Smooth muscle cell (in vitro differentiated cells): ENCODE measurements around the gene SAE1. TPM values are rescaled to one million over a fixed set of nuclear protein-coding genes. Genes with fewer than 3 reads are reported as not detected.

ENCODE experiments used
- DNase-seq: peaks from one replicate; lab custom pipeline; 2025; ENCODE audit not compliant: unreplicated experiment; lab: John Stamatoyannopoulos, UW
- H2AFZ ChIP-seq: fragments of 200-600 bp; sonication (generic); 2 replicates; pipeline ENCODE4 v1.6.0; 2016; ENCODE audit warnings: antibody characterized with exemption, low read depth, mild to moderate bottlenecking
- H3F3A ChIP-seq: fragments of 200-600 bp; sonication (generic); 2 replicates; pipeline ENCODE4 v1.6.0; 2017; ENCODE audit warnings: antibody characterized with exemption, low read depth
- H3K27ac ChIP-seq: fragments of 200-600 bp; sonication (generic); 2 replicates; pipeline ENCODE4 v1.5.1; 2016; ENCODE audit warnings: low read depth, mild to moderate bottlenecking
- H3K27me3 ChIP-seq: fragments of 200-600 bp; sonication (generic); 2 replicates; pipeline ENCODE4 v1.6.1; 2016; ENCODE audit warnings: low read depth, mild to moderate bottlenecking
- H3K36me3 ChIP-seq: fragments of 200-600 bp; sonication (generic); 2 replicates; pipeline ENCODE4 v1.5.1; 2016; ENCODE audit warnings: low read depth
- H3K4me1 ChIP-seq: fragments of 200-600 bp; sonication (generic); 2 replicates; pipeline ENCODE4 v1.5.1; 2016; ENCODE audit warnings: low read depth
- H3K4me2 ChIP-seq: fragments of 200-600 bp; sonication (generic); 2 replicates; pipeline ENCODE4 v1.6.0; 2016; ENCODE audit warnings: mild to moderate bottlenecking
- H3K4me3 ChIP-seq: fragments of 200-600 bp; sonication (generic); 2 replicates; pipeline ENCODE4 v1.5.1; 2016; ENCODE audit warnings: mild to moderate bottlenecking
- H3K79me2 ChIP-seq: fragments of 200-600 bp; sonication (generic); 2 replicates; pipeline ENCODE4 v1.6.0; 2016; ENCODE audit warnings: low read depth, mild to moderate bottlenecking
- H3K9ac ChIP-seq: fragments of 200-600 bp; sonication (generic); 2 replicates; pipeline ENCODE4 v1.6.0; 2016; ENCODE audit warnings: low read depth
- H3K9me3 ChIP-seq: fragments of 200-600 bp; sonication (generic); replicated peaks from 2 replicates; pipeline ENCODE4 v1.5.1; 2016; ENCODE audit warnings: low read depth
- H4K20me1 ChIP-seq: fragments of 200-600 bp; sonication (generic); 2 replicates; pipeline ENCODE4 v1.6.0; 2016; ENCODE audit warnings: low read depth
- WGBS: methylation state at CpG from one replicate; pipeline ENCODE4 v1.1.7; 2016; ENCODE audit warnings: low lambda C conversion rate; 5-methylcytosine and 5-hydroxymethylcytosine counted together
- polyA plus RNA-seq: library from polyadenylated mRNA; unstranded; fragments of >200 nt; fragmentation: Nextera tagmentation; extraction: Ambion mirVana; gene quantifications from 2 replicates; pipeline ENCODE4 v1.2.1, GENCODE V29; 2016
- total RNA-seq: library from RNA; depleted of rRNA; stranded (reverse); fragments of >200 nt; gene quantifications from 2 replicates; pipeline ENCODE4 v1.2.3, GENCODE V29; 2014
- TF ChIP-seq, protein P1 (sequence below): fragments of 200-600 bp; sonication (generic); IDR thresholded peaks from 2 replicates; pipeline ENCODE4 v1.5.1; 2017; ENCODE audit warnings: borderline replicate concordance, mild to moderate bottlenecking, antibody characterized with exemption; ENCODE audit not compliant: insufficient read depth, poor library complexity, severe bottlenecking

Gene SAE1
- total and polyA plus RNA-seq, 2 experiments from 2014 or later = 65.9 to 89.4 TPM

GRCh38 chr19:47253970-47254369 lies 123.3 kb downstream of the SAE1 start:
- Histone ChIP-seq H4K20me1 (peaks cover 2% of the 10 kb centered on the region), H3K27ac (peak overlapping the region; percentile 61)
- TF ChIP-seq, protein P1, sequence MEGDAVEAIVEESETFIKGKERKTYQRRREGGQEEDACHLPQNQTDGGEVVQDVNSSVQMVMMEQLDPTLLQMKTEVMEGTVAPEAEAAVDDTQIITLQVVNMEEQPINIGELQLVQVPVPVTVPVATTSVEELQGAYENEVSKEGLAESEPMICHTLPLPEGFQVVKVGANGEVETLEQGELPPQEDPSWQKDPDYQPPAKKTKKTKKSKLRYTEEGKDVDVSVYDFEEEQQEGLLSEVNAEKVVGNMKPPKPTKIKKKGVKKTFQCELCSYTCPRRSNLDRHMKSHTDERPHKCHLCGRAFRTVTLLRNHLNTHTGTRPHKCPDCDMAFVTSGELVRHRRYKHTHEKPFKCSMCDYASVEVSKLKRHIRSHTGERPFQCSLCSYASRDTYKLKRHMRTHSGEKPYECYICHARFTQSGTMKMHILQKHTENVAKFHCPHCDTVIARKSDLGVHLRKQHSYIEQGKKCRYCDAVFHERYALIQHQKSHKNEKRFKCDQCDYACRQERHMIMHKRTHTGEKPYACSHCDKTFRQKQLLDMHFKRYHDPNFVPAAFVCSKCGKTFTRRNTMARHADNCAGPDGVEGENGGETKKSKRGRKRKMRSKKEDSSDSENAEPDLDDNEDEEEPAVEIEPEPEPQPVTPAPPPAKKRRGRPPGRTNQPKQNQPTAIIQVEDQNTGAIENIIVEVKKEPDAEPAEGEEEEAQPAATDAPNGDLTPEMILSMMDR = no peak

GRCh38 chr19:47255879-47256692 lies 125.5 kb downstream of the SAE1 start, which contains the start of gene CCDC9:
Gene CCDC9, plus strand, starts transcription at chr19:47256525. Its CDS starts 1,876 bp downstream, at chr19:47258401.
- peak within 1 kb of the TSS; percentile 86 for H3K9ac ChIP-seq
- no peaks in the 10 kb centered on the region for H3K9me3 ChIP-seq
- DNase-seq = peak; percentile 99
- H3K79me2 ChIP-seq = peaks cover 30% of the 10 kb centered on the region
- peaks cover 11% of the 10 kb centered on the region for H4K20me1 ChIP-seq
- no peaks in the 10 kb centered on the region for H3K27me3 ChIP-seq
- peak within 1 kb of the TSS; percentile 97 for H2AFZ ChIP-seq
- TF ChIP-seq, protein P1 = no peak
- H3K27ac ChIP-seq = peak within 1 kb of the TSS; percentile 90
- peaks cover 15% of the 10 kb centered on the region for H3K4me1 ChIP-seq
- peaks cover 2% of the 10 kb centered on the region for H3K36me3 ChIP-seq
- WGBS = 30% methylated on average over 54 of the region's 60 CpGs
- H3F3A ChIP-seq = peaks cover 4% of the 10 kb centered on the region
- H3K4me2 ChIP-seq = peak within 1 kb of the TSS; percentile 91
- H3K4me3 ChIP-seq = peak within 1 kb of the TSS; percentile 59

More at GRCh38 chr19:47253970-47254369, 123.3 kb downstream of the SAE1 start:
- Histone ChIP-seq H3K79me2 (peaks cover 11% of the 10 kb centered on the region), H3K4me1 (peaks cover 13% of the 10 kb centered on the region), H3K9ac (no peak overlapping the region), H3K9me3 (no peaks in the 10 kb centered on the region), H3K4me2 (peak overlapping the region; percentile 43), H3F3A (peaks cover 4% of the 10 kb centered on the region), H2AFZ (no peak overlapping the region), H3K4me3 (no peak overlapping the region), H3K27me3 (no peaks in the 10 kb centered on the region), H3K36me3 (no peaks in the 10 kb centered on the region)
- WGBS = 93% methylated on average over 5 of the region's 5 CpGs
- DNase-seq = no peak

DNA sequence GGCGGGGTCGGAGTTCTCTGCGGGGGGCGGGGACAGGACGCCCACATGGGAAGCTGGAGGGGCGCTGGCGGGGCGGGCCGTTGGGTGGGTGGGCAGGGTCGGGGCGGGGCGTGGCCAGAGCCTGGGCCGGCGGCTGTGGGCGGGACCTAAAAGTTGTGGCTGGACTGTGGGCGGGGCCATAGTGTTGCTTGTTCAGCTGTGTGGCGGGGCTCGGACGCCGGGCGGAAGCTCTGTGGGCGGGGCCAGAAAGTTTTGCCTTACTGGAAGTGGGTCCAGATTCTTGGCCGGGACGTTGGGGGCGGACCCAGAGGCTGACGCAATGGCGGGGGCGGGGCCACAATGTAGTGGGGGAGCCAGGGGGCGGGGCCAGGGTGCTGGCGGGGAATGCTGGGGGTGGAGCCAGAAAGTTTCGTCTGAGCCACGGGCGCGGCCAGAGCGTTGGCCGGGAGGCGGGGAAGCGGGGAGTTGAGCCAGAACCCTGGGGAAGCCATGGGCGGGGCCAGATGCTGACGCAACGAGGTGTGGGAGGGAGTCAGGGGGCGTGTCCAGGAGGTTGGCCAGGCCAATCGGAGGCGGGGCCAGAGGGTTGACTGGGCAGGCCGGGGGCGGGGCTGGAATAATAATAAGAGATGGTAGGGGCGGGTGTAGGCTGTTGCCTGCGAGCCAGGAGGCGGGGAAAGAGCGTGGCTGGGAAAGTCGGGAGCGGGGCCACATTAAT lies 126.2 kb downstream of the SAE1 start:
- TF ChIP-seq, protein P1 = no peak
- Histone ChIP-seq H3K4me3 (peak overlapping the region; percentile 59), H4K20me1 (peaks cover 11% of the 10 kb centered on the region), H3K9ac (peak overlapping the region; percentile 86), H3K4me1 (peaks cover 15% of the 10 kb centered on the region), H3K27me3 (no peaks in the 10 kb centered on the region), H3K4me2 (peak overlapping the region; percentile 88), H3K36me3 (peaks cover 4% of the 10 kb centered on the region), H3F3A (peaks cover 4% of the 10 kb centered on the region), H3K9me3 (no peaks in the 10 kb centered on the region), H3K27ac (peak overlapping the region; percentile 90), H3K79me2 (peaks cover 34% of the 10 kb centered on the region), H2AFZ (no peak overlapping the region)
- DNase-seq = peak; percentile 100
- WGBS = 0% methylated on average over 21 of the region's 52 CpGs
